H9 (cell line): ENCODE measurements around the gene MOV10. TPM values are rescaled to one million over a fixed set of nuclear protein-coding genes. Genes with fewer than 3 reads are reported as not detected.

Experiments used
- DNase-seq: peaks from one replicate; pipeline ENCODE4 v3.0.0-alpha.2; 2017
- H2AFZ ChIP-seq: one replicate; pipeline ENCODE4 v1.6.1; 2013; ENCODE audit warnings: mild to moderate bottlenecking, low read length, control low read depth, moderate library complexity
- H2AK5ac ChIP-seq: 2 replicates; pipeline ENCODE4 v1.6.1; 2013; ENCODE audit warnings: low read length, control low read depth, mixed read lengths; ENCODE audit not compliant: insufficient read length
- H2BK120ac ChIP-seq: one replicate; pipeline ENCODE4 v1.6.1; 2013; ENCODE audit warnings: low read depth, mild to moderate bottlenecking, low read length, control low read depth, inconsistent platforms; ENCODE audit not compliant: poor library complexity, severe bottlenecking
- H2BK12ac ChIP-seq: 2 replicates; pipeline ENCODE4 v1.6.1; 2013; ENCODE audit warnings: low read length, control low read depth, mixed read lengths, low read depth; ENCODE audit not compliant: insufficient read length
- H2BK15ac ChIP-seq: 2 replicates; pipeline ENCODE4 v1.6.1; 2013; ENCODE audit warnings: low read depth, low read length, control low read depth
- H2BK20ac ChIP-seq: one replicate; pipeline ENCODE4 v1.6.1; 2013; ENCODE audit warnings: low read depth, mild to moderate bottlenecking, low read length, control low read depth, inconsistent platforms; ENCODE audit not compliant: poor library complexity, severe bottlenecking
- H2BK5ac ChIP-seq: 2 replicates; pipeline ENCODE4 v1.6.1; 2013; ENCODE audit warnings: low read length, control low read depth, mixed read lengths; ENCODE audit not compliant: insufficient read length
- H3K14ac ChIP-seq: 2 replicates; pipeline ENCODE4 v1.6.1; 2013; ENCODE audit warnings: low read length, control low read depth; ENCODE audit not compliant: insufficient read depth
- H3K18ac ChIP-seq: 2 replicates; pipeline ENCODE4 v1.6.1; 2013; ENCODE audit warnings: low read depth, mild to moderate bottlenecking, mixed read lengths, low read length, control low read depth; ENCODE audit not compliant: insufficient read length
- H3K23ac ChIP-seq: 2 replicates; pipeline ENCODE4 v1.6.1; 2013; ENCODE audit warnings: low read length, control low read depth, mixed read lengths, low read depth; ENCODE audit not compliant: insufficient read length
- H3K23me2 ChIP-seq: 2 replicates; pipeline ENCODE4 v1.6.1; 2013; ENCODE audit warnings: low read depth, mild to moderate bottlenecking, mixed read lengths, low read length, control low read depth; ENCODE audit not compliant: insufficient read length, poor library complexity, severe bottlenecking
- H3K27ac ChIP-seq: 2 replicates; pipeline ENCODE4 v1.5.1; 2013; ENCODE audit warnings: low read length, control low read depth, mixed read lengths, low read depth; ENCODE audit not compliant: insufficient read length
- H3K27me3 ChIP-seq: 2 replicates; pipeline ENCODE4 v1.6.1; 2013; ENCODE audit warnings: low read length, control low read depth, inconsistent platforms; ENCODE audit not compliant: insufficient read depth
- H3K4ac ChIP-seq: 2 replicates; pipeline ENCODE4 v1.6.1; 2013; ENCODE audit warnings: low read depth, mild to moderate bottlenecking, control low read depth, inconsistent platforms, low read length, moderate library complexity
- H3K4me1 ChIP-seq: 2 replicates; pipeline ENCODE4 v1.6.1; 2013; ENCODE audit warnings: low read length, control low read depth, inconsistent platforms; ENCODE audit not compliant: insufficient read depth
- H3K4me2 ChIP-seq: 2 replicates; pipeline ENCODE4 v1.6.1; 2013; ENCODE audit warnings: low read length, control low read depth, mixed read lengths; ENCODE audit not compliant: insufficient read length, insufficient read depth
- H3K56ac ChIP-seq: 2 replicates; pipeline ENCODE4 v1.6.1; 2013; ENCODE audit warnings: low read depth, mild to moderate bottlenecking, mixed read lengths, low read length, control low read depth; ENCODE audit not compliant: insufficient read length
- H3K79me1 ChIP-seq: 2 replicates; pipeline ENCODE4 v1.6.1; 2013; ENCODE audit warnings: low read depth, mild to moderate bottlenecking, moderate library complexity, low read length, control low read depth, inconsistent platforms; ENCODE audit not compliant: insufficient read depth, poor library complexity, severe bottlenecking
- H3K79me2 ChIP-seq: 2 replicates; pipeline ENCODE4 v1.6.1; 2013; ENCODE audit warnings: low read length, control low read depth, inconsistent platforms; ENCODE audit not compliant: insufficient read depth
- H3K9ac ChIP-seq: 2 replicates; pipeline ENCODE4 v1.6.1; 2013; ENCODE audit warnings: low read length, control low read depth, mixed read lengths; ENCODE audit not compliant: insufficient read length; ENCODE audit errors: extremely low read depth
- H3K9me3 ChIP-seq: one replicate; pipeline ENCODE4 v1.6.1; 2013; ENCODE audit warnings: low read depth, low read length, inconsistent platforms; ENCODE audit not compliant: control insufficient read depth
- H3T11ph ChIP-seq: one replicate; pipeline ENCODE4 v1.6.1; 2013; ENCODE audit warnings: mild to moderate bottlenecking, low read length, control low read depth, inconsistent platforms
- H4K20me1 ChIP-seq: one replicate; pipeline ENCODE4 v1.6.1; 2013; ENCODE audit not compliant: control insufficient read depth, insufficient read length, insufficient read depth
- H4K5ac ChIP-seq: 2 replicates; pipeline ENCODE4 v1.6.1; 2013; ENCODE audit warnings: low read depth, mild to moderate bottlenecking, mixed read lengths, low read length, control low read depth; ENCODE audit not compliant: insufficient read length
- H4K8ac ChIP-seq: replicated peaks from 2 replicates; pipeline ENCODE4 v1.6.1; 2013; ENCODE audit warnings: low read length, control low read depth, mixed read lengths, low read depth; ENCODE audit not compliant: insufficient read length
- H4K91ac ChIP-seq: 2 replicates; pipeline ENCODE4 v1.6.1; 2013; ENCODE audit warnings: low read depth, mild to moderate bottlenecking, moderate library complexity, mixed read lengths, low read length, control low read depth; ENCODE audit not compliant: insufficient read length
- H3K27ac Mint-ChIP-seq, 3 experiments: 2 replicates in 2 of 3; 3 replicates in 1 of 3; pipeline ENCODE4 v1.8.0; 2020 to 2021; ENCODE audit warnings: mixed read lengths in 3 of 3, mild to moderate bottlenecking in 1 of 3, moderate library complexity in 1 of 3
- H3K27me3 Mint-ChIP-seq: 2 replicates; pipeline ENCODE4 v1.8.0; 2021; ENCODE audit warnings: low read depth, mild to moderate bottlenecking, moderate library complexity, mixed read lengths
- H3K36me3 Mint-ChIP-seq, 3 experiments: 2 replicates in 2 of 3; 3 replicates in 1 of 3; pipeline ENCODE4 v1.8.0; 2020 to 2021; ENCODE audit warnings: low read depth in 3 of 3, mixed read lengths in 3 of 3; ENCODE audit not compliant: insufficient read depth in 1 of 3
- H3K4me1 Mint-ChIP-seq, 2 experiments: 2 replicates each; pipeline ENCODE4 v1.8.0; 2020; ENCODE audit warnings: mixed read lengths in 2 of 2
- H3K4me3 Mint-ChIP-seq, 2 experiments: 2 replicates in 1 of 2; 3 replicates in 1 of 2; pipeline ENCODE4 v1.8.0; 2020 to 2021; ENCODE audit warnings: mild to moderate bottlenecking in 2 of 2, mixed read lengths in 2 of 2, moderate library complexity in 1 of 2
- H3K9me3 Mint-ChIP-seq, 2 experiments: 2 replicates in 1 of 2; 3 replicates in 1 of 2; pipeline ENCODE4 v1.8.0; 2020; ENCODE audit warnings: mild to moderate bottlenecking in 2 of 2, mixed read lengths in 2 of 2, moderate library complexity in 1 of 2
- CTCF ChIP-seq: fragments of 200-600 bp; sonication (generic); conservative IDR thresholded peaks from 3 replicates; pipeline ENCODE4 v1.8.0; 2021; ENCODE audit warnings: antibody characterized with exemption, mild to moderate bottlenecking
- WGBS: extraction: QIAGEN DNeasy Blood & Tissue Kit; methylation state at CpG from one replicate; pipeline ENCODE4 v1.1.7; 2013; ENCODE audit warnings: missing lambda C conversion rate, low lambda C conversion rate, mixed read lengths; ENCODE audit not compliant: insufficient read length; ENCODE audit errors: extremely low coverage; 5-methylcytosine and 5-hydroxymethylcytosine counted together
- total RNA-seq: library from RNA; stranded (reverse); gene quantifications from 2 replicates; pipeline ENCODE4 v1.2.1, GENCODE V29; 2021

Gene MOV10
- total RNA-seq, 1 experiment from 2014 or later, result 77.8 TPM

DNA sequence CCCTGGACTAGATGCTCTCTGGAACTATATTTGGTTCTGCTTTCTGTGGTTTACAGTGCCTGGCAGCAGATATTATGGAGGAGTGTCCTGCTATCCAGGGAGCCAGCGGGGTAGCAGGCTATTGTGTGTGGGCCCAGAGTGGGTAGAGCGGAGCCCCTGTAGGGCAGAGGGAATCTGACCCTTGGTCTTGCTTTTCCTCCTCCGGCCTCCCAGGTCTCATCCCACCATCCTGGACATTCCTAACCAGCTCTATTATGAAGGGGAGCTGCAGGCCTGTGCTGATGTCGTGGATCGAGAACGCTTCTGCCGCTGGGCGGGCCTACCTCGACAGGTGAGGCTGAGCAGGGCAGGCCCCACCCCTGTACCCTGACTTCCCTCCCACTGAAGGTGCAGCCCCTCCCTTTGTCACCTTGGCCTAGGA lies 23.3 kb downstream of the MOV10 start:
- Histone ChIP-seq H4K8ac (no peak overlapping the region), H3K79me1 (no peaks in the 10 kb centered on the region), H4K91ac (no peak overlapping the region), H3K4ac (no peak overlapping the region), H3K9me3 (no peaks in the 10 kb centered on the region), H2AK5ac (no peak overlapping the region), H3K23ac (no peak overlapping the region), H3K56ac (no peak overlapping the region), H2BK5ac (no peak overlapping the region), H3K4me1 (peaks cover 4% of the 10 kb centered on the region; the same call in 1 of the 2 replicates), H3T11ph (no peak overlapping the region), H3K27ac (no peak overlapping the region), H2BK20ac (no peak overlapping the region), H2BK120ac (no peak overlapping the region), H4K20me1 (peaks cover 4% of the 10 kb centered on the region), H3K9ac (no peak overlapping the region), H2BK15ac (no peak overlapping the region), H3K18ac (no peak overlapping the region), H2BK12ac (no peak overlapping the region), H3K79me2 (no peaks in the 10 kb centered on the region), H3K27me3 (peaks cover 3% of the 10 kb centered on the region; the same call in 1 of the 2 replicates), H4K5ac (no peak overlapping the region), H3K14ac (no peak overlapping the region), H3K4me2 (no peak overlapping the region), H2AFZ (no peak overlapping the region), H3K23me2 (no peaks in the 10 kb centered on the region)
- Mint-ChIP-seq H3K9me3 (no peaks in the 10 kb centered on the region), H3K36me3 (peaks cover 32 to 81% (median 76%) of the 10 kb centered on the region in 3 experiments; a peak in 6 of 7 replicates), H3K27ac (no peak overlapping the region), H3K4me3 (no peak overlapping the region), H3K4me1 (peaks cover 45 to 53% of the 10 kb centered on the region in 2 experiments), H3K27me3 (peaks cover 29% of the 10 kb centered on the region)
- DNase-seq, result no peak
- WGBS, result no CpG with 5 or more reads among the region's 9 CpGs
- TF ChIP-seq CTCF, result no peak
